ENCODE data around the gene COL4A5.
"Not testable (repeated sequence)": the region's sequence is repeated elsewhere in the genome, so short reads cannot be mapped to it uniquely, and the experiment has no call there.

COL4A5 gene

GRCh38 chrX:108439426-108439942 is at the start of gene COL4A5:
TSS of gene COL4A5 (plus strand) at chrX:108439838. CDS start at chrX:108440126, 288 bp downstream.
- DNase-seq, result peak; percentile 87 to 95

GRCh38 chrX:108390976-108391717 is 48.5 kb upstream of the COL4A5 start:
- not testable (repeated sequence) for DNase-seq

- no peak for DNase-seq
Measured at GRCh38 chrX:108396188-108396891, 43.3 kb upstream of the COL4A5 start.

DNA sequence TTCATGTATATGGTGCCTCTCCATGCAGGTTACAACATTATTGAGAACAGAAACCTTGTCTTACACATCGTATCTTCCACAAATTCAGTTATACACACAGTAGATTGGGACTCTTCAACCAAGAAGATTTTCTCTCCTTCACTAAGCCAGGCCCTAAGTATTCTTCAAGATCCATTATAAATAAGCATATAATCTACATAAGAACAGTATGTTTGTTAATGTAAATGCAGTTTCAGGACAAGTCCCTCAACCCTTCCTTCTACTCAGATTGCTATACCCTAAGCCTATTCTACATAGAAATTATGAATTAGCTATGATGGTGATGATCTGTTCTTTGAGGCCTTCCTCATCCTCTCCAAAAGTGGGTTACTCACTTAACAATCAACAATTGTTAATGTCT is 42.7 kb upstream of the COL4A5 start:
- DNase-seq, result no peak

- DNase-seq, result no peak
Measured at GRCh38 chrX:108397627-108398391, 41.8 kb upstream of the COL4A5 start.

DNA sequence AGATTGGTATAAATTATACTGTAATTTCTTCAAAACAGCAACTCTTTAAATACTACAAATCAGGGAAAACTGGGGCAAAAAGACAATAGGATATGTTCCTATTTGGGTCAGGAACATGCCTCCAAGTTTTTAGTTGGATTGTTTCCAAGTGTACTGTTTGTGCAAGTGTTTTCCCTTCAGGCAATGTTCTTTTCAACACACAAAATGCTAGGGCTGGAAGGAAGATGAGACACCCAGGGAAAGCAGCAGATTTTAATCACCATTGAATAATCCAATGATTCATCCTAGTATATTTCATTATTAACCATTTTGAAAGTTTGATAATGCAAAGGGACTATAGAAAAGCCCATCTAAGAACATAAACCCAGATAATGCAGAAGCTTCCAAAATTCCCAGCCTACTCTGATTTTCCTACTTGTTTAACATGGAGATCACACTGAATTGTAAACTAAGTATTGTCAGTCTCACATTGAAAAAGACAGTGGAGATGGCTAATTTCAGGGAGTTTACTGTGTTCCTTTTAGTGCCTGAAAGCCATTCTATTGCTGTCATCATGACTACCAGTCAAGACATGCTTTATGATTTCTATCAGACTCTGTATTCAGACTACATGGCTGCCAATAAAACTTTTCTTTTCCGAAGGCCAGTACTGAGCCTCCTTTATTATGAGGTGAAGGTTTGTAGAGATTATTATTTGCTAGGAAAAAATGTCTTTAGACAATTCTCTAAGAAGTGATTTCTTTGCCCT is 40.0 kb upstream of the COL4A5 start:
- peak; percentile 32 to 70 for DNase-seq

GRCh38 chrX:108412783-108413182 is 26.9 kb upstream of the COL4A5 start:
- DNase-seq, result peak in 1 of 2 experiments; percentile 91

DNA sequence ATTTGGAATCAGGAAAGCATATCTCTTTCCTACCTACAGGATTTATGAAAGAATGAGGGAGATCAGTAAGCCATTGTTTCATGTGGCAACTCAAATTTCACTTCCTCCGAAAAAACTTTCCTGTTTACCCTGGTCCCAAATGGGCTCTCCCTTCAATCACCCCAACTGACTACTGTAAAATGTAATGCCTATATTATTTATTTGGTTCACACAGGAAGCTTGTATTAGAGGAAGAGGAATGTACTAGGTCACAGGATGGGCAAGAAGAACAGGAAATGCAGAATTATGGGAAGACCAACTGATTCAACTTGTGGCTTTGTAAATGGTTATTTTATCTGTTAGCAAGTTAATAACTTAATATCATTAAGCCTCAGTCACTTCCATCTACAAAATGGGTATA is 24.5 kb upstream of the COL4A5 start:
- DNase-seq, result no peak

DNA sequence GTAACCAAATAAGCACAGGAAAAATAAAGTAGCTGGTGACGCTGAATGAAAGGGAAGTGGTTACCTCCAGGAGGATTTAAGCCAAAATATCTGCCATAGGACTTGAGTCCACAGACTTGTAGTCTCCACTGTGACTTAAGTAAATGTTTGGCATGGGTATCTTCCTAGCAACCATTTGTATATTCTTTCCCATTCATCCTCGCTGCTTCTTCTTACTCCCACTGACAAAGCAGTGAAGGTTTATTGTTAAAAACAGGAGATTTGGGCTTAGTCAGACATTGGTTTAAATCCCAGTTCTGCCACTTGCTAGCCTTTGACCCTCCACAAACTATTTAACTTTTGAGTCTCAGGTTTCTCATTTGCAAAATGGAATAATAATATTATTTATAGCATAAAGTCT is 23.7 kb upstream of the COL4A5 start:
- DNase-seq, result peak in 1 of 2 experiments; percentile 17

DNA sequence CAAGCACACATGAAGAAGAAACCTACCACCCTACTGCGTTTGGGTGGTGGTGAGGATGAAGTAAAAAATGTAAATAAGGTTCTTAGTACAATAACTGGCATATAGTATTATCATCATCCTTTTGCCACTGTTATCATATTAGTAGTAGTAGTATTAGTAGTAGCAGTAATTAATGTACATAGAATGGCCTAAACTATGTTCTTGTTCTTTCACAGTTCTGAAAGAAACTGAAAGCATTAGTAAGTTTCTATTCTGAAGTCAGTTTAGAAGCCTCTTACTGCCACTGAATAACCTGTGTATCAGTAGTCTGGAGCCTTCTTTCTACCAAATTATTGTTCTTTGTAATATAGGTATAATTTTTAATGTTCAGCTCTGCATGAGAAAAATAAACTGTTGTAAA is 22.4 kb upstream of the COL4A5 start:
- DNase-seq, result no peak

DNA sequence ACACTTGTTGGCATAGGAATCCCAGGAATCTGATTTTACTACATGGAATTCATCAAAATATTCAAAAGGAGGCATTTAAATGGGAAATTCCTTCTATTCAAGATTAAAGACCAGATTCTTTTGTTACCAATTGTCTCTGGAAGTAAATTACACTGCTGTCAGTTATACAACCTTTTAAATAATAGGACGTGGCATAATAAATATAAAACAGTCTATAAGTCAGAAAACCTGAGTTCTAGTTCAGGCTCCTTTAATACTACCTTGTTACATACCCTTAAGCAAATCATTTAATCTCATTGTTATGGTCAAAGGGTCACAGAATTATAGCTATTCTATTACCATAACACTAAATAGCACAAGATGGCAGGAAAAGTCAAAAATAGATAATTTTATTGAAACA is 20.2 kb upstream of the COL4A5 start:
- no peak for DNase-seq

GRCh38 chrX:108420481-108420880 is 19.2 kb upstream of the COL4A5 start:
- DNase-seq, result peak; percentile 78 to 89

DNA sequence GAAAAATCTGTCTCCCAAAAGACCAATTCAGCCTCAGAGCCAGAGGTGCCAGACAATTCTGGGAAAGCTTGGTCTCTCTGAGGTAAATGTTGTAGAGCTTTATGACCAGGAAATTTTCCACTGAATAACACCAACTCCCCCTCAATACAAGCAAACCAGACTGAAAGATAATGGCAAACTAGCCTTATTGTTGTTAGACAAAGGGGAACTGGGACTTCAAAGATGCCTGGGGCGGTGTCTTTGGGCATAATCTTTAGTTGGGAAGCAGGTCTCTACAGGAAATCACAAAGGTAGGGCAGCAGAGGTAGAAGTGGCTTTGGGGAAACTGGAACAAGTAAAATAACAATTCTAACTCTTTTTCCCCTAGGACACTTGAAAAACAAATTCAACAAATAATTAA is 13.4 kb upstream of the COL4A5 start:
- peak; percentile 16 to 40 for DNase-seq

DNA sequence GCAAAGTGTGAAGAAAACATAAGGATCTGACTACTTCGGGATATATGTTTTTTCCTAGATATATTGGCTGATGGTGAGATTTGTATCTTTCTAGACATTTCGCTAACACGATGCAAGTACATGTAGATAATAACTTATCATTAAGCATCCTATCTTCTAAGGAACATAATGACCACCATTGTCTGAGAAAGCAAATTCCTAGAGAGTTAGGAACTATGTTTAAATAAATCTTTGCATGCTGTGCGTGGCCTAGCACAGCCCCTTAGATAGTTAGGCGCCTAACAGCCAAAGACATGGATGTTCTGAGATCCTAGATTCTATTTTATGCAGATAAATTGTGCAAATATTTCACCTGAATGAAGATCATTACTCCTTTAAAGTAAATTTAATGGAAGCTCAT is 4.4 kb upstream of the COL4A5 start:
- DNase-seq, result no peak

DNA sequence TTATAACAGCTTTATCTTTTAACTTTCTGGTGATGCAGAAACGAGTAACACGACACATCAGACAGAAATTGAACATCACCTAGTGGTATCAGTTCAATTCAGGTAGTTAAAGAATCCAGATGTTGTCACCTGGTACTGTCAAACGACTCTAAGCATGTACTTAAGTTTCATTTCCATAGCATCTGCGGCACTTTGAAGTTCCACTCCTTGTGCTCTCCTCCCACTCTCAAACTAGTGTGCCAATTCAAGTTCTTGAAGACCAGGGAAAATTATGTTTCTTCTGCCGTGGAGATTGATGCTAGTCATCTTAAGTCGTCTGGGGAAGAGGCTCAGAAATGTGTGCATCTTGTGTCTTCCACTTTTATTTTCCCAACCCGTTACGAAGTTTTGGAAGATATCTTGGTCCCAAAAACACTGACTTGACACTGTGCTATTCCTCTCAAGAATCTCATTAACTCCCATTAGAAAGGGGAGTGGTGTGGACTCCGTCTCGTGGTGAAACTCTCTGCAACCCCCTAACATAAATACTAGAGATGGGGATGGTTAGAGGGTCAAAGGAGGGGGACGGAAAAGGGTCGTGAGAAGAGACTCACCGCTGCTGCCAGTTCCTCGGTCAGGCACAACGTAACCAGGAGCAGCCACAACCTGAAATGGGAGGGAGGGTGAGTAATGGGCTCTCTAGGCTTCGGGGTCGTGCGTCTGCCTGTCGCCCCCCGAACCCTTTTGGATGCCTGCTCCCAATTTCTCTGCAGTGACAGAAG is 2.1 kb upstream of the COL4A5 start:
- no peak for DNase-seq

GRCh38 chrX:108438110-108438623 is 1.5 kb upstream of the COL4A5 start, which contains the start of gene COL4A6:
TSS of gene COL4A6 (minus strand) at chrX:108438422. CDS start at chrX:108438196, 226 bp downstream.
- DNase-seq, result peak; percentile 24 to 69

GRCh38 chrX:108439961-108440696 is 491 bp downstream of the COL4A5 start:
- no peak for DNase-seq

- peak; percentile 21 to 78 for DNase-seq
Measured at GRCh38 chrX:108442901-108443464, 3.3 kb downstream of the COL4A5 start.

- no peak for DNase-seq
Measured at GRCh38 chrX:108447303-108447702, 7.7 kb downstream of the COL4A5 start.

DNA sequence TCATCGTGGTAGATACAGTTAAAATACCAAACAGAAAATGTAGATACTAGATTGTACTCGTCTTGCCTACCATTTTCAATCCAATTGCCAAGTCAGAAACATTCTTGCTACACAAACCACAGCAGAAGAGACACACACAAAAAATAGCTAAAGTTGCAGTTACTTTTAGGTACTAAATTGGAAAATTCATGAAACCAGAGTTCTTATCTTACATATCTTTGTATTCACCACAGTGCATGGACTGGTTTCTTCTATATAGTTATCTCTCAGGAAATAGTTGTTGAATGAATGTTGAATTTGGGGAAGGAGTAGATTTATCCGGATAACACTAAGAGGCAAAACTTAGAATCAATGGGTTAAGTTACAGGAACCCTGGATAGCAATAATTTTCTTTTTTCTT is 14.2 kb downstream of the COL4A5 start:
- no peak for DNase-seq

Data from NCI-H2081 (cell line).